ENCODE results near the gene COQ4. TPM values are rescaled to one million over a fixed set of nuclear protein-coding genes. Genes with fewer than 3 reads are reported as not detected.

Gene COQ4
- total and polyA plus RNA-seq, 2 experiments from 2014 or later = 35.3 to 37.0 TPM

DNA sequence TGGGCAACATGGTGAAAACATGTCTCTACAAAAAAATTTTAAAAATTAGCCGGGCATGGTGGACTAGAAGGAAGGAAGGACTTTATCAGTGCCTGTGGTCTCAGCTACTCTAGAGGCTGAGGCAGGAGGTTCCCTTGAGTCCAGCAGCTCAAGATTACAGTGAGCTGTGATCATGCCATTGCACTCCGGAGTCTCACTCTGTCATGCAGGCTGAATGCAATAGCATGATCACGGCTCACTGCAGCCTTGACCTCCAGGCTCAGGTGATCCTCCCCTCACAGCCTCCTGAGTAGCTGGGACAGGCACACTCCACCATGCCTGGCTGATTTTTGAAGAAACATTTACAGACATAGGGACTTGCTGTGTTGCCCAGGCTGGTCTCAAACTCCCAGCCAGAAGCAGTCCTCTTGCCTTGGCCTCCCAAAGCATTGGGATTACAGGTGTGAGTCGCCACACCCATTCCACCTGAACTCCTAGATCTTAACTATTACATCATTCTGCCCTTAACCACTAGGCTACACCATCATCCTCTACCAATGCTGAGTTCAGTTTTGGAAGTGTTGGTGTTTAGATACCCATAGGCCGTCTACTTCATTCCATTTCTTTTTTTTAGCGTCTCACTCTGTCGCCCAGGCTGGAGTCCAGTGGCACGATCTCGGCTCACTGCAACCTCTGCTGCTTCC lies 46.5 kb downstream of the COQ4 start:
- ATAC-seq (no peak), DNase-seq (ENCODE audit: low spot score) (no peak)
- Mint-ChIP-seq H3K4me1 (peaks cover 32% of the 10 kb centered on the region), H3K27me3 (ENCODE audit: insufficient read depth, low read depth, poor library complexity) (peaks cover 52% of the 10 kb centered on the region), H3K4me3 (no peak overlapping the region), H3K27ac (no peak overlapping the region), H3K9me3 (peaks cover 3% of the 10 kb centered on the region; the same call in 2 of the 3 replicates), H3K36me3 (ENCODE audit: low read depth) (no peaks in the 10 kb centered on the region; the same call in 2 of the 3 replicates)
- H3K9me2 ChIP-seq (ENCODE audit: insufficient read depth) = no peaks in the 10 kb centered on the region
- no peak overlapping the region for H3K4me2 ChIP-seq
- H4K20me1 ChIP-seq (replicated peaks; ENCODE audit: insufficient read depth) = peaks cover 8% of the 10 kb centered on the region; the same call in 1 of the 2 replicates
- no peak overlapping the region for H3K4me3 ChIP-seq
- no peak for TF ChIP-seq REST (IDR thresholded peaks at IDR 0.05; ENCODE audit: unreplicated experiment)
- TF ChIP-seq JUNB (IDR thresholded peaks at IDR 0.05; ENCODE audit: unreplicated experiment) = no peak
- TF ChIP-seq, protein P1, sequence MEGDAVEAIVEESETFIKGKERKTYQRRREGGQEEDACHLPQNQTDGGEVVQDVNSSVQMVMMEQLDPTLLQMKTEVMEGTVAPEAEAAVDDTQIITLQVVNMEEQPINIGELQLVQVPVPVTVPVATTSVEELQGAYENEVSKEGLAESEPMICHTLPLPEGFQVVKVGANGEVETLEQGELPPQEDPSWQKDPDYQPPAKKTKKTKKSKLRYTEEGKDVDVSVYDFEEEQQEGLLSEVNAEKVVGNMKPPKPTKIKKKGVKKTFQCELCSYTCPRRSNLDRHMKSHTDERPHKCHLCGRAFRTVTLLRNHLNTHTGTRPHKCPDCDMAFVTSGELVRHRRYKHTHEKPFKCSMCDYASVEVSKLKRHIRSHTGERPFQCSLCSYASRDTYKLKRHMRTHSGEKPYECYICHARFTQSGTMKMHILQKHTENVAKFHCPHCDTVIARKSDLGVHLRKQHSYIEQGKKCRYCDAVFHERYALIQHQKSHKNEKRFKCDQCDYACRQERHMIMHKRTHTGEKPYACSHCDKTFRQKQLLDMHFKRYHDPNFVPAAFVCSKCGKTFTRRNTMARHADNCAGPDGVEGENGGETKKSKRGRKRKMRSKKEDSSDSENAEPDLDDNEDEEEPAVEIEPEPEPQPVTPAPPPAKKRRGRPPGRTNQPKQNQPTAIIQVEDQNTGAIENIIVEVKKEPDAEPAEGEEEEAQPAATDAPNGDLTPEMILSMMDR (conservative IDR thresholded peaks at IDR 0.05; ENCODE audit: low read depth in 2 of 2) = no peak
- TF ChIP-seq EZH2 (IDR thresholded peaks at IDR 0.05; ENCODE audit: low read depth, unreplicated experiment) = no peak
- TF ChIP-seq EZH2phosphoT487 (IDR thresholded peaks at IDR 0.05; ENCODE audit: unreplicated experiment) = no peak
- TF ChIP-seq ZNF331 (CRISPR knock-in tag; IDR thresholded peaks at IDR 0.05; ENCODE audit: low read depth) = no peak
- TF ChIP-seq, protein P2, sequence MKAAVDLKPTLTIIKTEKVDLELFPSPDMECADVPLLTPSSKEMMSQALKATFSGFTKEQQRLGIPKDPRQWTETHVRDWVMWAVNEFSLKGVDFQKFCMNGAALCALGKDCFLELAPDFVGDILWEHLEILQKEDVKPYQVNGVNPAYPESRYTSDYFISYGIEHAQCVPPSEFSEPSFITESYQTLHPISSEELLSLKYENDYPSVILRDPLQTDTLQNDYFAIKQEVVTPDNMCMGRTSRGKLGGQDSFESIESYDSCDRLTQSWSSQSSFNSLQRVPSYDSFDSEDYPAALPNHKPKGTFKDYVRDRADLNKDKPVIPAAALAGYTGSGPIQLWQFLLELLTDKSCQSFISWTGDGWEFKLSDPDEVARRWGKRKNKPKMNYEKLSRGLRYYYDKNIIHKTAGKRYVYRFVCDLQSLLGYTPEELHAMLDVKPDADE (IDR thresholded peaks at IDR 0.05) = no peak
- H2AFZ ChIP-seq = no peak overlapping the region
- peaks cover 22% of the 10 kb centered on the region for H3K4me1 ChIP-seq (ENCODE audit: insufficient read depth)
- H3K27ac ChIP-seq (ENCODE audit: low read depth) = no peak overlapping the region
- H3K27me3 ChIP-seq (ENCODE audit: insufficient read depth) = peaks cover 59% of the 10 kb centered on the region
- peaks cover 20% of the 10 kb centered on the region for H3K79me2 ChIP-seq (replicated peaks; ENCODE audit: insufficient read depth)
- H3F3A ChIP-seq (replicated peaks; ENCODE audit: low read depth) = peaks cover 12% of the 10 kb centered on the region
- H3K36me3 ChIP-seq (ENCODE audit: insufficient read depth) = no peaks in the 10 kb centered on the region

GRCh38 chr9:128370367-128370751 lies 47.7 kb downstream of the COQ4 start:
- peak overlapping the region; percentile 93 for H3K4me3 Mint-ChIP-seq
- Histone ChIP-seq H3F3A (replicated peaks; ENCODE audit: low read depth) (peaks cover 10% of the 10 kb centered on the region; the same call in 1 of the 2 replicates), H3K4me1 (ENCODE audit: insufficient read depth) (peaks cover 14% of the 10 kb centered on the region), H3K36me3 (ENCODE audit: insufficient read depth) (no peaks in the 10 kb centered on the region), H3K27me3 (ENCODE audit: insufficient read depth) (peaks cover 51% of the 10 kb centered on the region), H3K27ac (ENCODE audit: low read depth) (0 out of 2 replicates have a peak overlapping the region, but pooled peaks have one; percentile 58), H3K4me3 (peak overlapping the region; percentile 99), H2AFZ (peak overlapping the region; percentile 95), H3K4me2 (peak overlapping the region; percentile 98), H3K79me2 (replicated peaks; ENCODE audit: insufficient read depth) (peaks cover 28% of the 10 kb centered on the region), H3K9me2 (ENCODE audit: insufficient read depth) (no peaks in the 10 kb centered on the region), H4K20me1 (replicated peaks; ENCODE audit: insufficient read depth) (peaks cover 16% of the 10 kb centered on the region)
- no peak overlapping the region for H3K27ac Mint-ChIP-seq
- ATAC-seq (peak; percentile 15), DNase-seq (ENCODE audit: low spot score) (no peak)
- peaks cover 43% of the 10 kb centered on the region for H3K27me3 Mint-ChIP-seq (ENCODE audit: insufficient read depth, low read depth, poor library complexity)
- H3K4me1 Mint-ChIP-seq = peaks cover 29% of the 10 kb centered on the region
- no peaks in the 10 kb centered on the region; the same call in 2 of the 3 replicates for H3K36me3 Mint-ChIP-seq (ENCODE audit: low read depth)
- H3K9me3 Mint-ChIP-seq = peaks cover 3% of the 10 kb centered on the region; the same call in 2 of the 3 replicates
- TF ChIP-seq EZH2 (IDR thresholded peaks at IDR 0.05; ENCODE audit: low read depth, unreplicated experiment) (no peak), JUNB (IDR thresholded peaks at IDR 0.05; ENCODE audit: unreplicated experiment) (no peak), CREB1 (CRISPR knock-in tag; IDR thresholded peaks at IDR 0.05; ENCODE audit: low read depth) (no peak), EZH2phosphoT487 (IDR thresholded peaks at IDR 0.05; ENCODE audit: unreplicated experiment) (no peak), REST (IDR thresholded peaks at IDR 0.05; ENCODE audit: unreplicated experiment) (no peak), NANOG (IDR thresholded peaks at IDR 0.05; ENCODE audit: borderline replicate concordance) (no peak), ZNF114 (CRISPR knock-in tag; IDR thresholded peaks at IDR 0.05) (no peak), STAT1 (IDR thresholded peaks at IDR 0.05; ENCODE audit: unreplicated experiment) (no peak)
- TF ChIP-seq, protein P2 (IDR thresholded peaks at IDR 0.05) = no peak
